Measurements from ENCODE around the gene THSD4. TPM values are rescaled to one million over a fixed set of nuclear protein-coding genes. Genes with fewer than 3 reads are reported as not detected.
A peak's percentile ranks its signal among the peaks of the same experiment; 100 is the strongest.
"Not testable (repeated sequence)": the region's sequence is repeated elsewhere in the genome, so short reads cannot be mapped to it uniquely, and the experiment has no call there.

The THSD4 gene
- total RNA-seq, 2 experiments from 2014 or later, result not detected

GRCh38 chr15:71364117-71364584, 248.9 kb downstream of the THSD4 start:
- intact Hi-C loops (cut with micrococcal nuclease), result no loop called here
- no peak for ATAC-seq
- Mint-ChIP-seq H3K27me3 (no peaks in the 10 kb centered on the region), H3K4me1 (ENCODE audit: low read depth) (no peaks in the 10 kb centered on the region), H3K27ac (no peak overlapping the region), H3K4me3 (no peak overlapping the region), H3K36me3 (ENCODE audit: low read depth) (no peaks in the 10 kb centered on the region), H3K9me3 (no peaks in the 10 kb centered on the region)
- no peak for DNase-seq
- TF ChIP-seq CTCF (IDR thresholded peaks at IDR 0.05), result no peak
- CTCF ChIA-PET, result no interaction called here
- POLR2A ChIA-PET, result interaction anchor here (1.2 kb wide), 1 partner anchor 11 kb away, joined by 4 read pairs; no protein-coding TSS in a partner anchor

GRCh38 chr15:71366522-71366921, 251.3 kb downstream of the THSD4 start:
- ATAC-seq (no peak), DNase-seq (no peak)
- no peak overlapping the region for H3K27ac Mint-ChIP-seq
- peaks cover 12% of the 10 kb centered on the region for H3K9me3 Mint-ChIP-seq
- H3K4me3 Mint-ChIP-seq, result no peak overlapping the region
- ChIA-PET CTCF (no interaction called here), POLR2A (interaction anchor here (0.6 kb wide), 1 partner anchor 42 kb away, joined by 7 read pairs; no protein-coding TSS in a partner anchor)
- H3K36me3 Mint-ChIP-seq (ENCODE audit: low read depth), result peaks cover 3% of the 10 kb centered on the region
- no peak for TF ChIP-seq CTCF (IDR thresholded peaks at IDR 0.05)
- no peaks in the 10 kb centered on the region for H3K27me3 Mint-ChIP-seq
- H3K4me1 Mint-ChIP-seq (ENCODE audit: low read depth), result no peaks in the 10 kb centered on the region
- intact Hi-C loops (cut with micrococcal nuclease), result no loop called here

GRCh38 chr15:71366926-71367325, 251.7 kb downstream of the THSD4 start:
- H3K36me3 Mint-ChIP-seq (ENCODE audit: low read depth), result peaks cover 3% of the 10 kb centered on the region
- no peak overlapping the region for H3K27ac Mint-ChIP-seq
- DNase-seq, result no peak
- H3K4me1 Mint-ChIP-seq (ENCODE audit: low read depth), result no peaks in the 10 kb centered on the region
- no peak overlapping the region for H3K4me3 Mint-ChIP-seq
- H3K27me3 Mint-ChIP-seq, result no peaks in the 10 kb centered on the region
- ATAC-seq, result no peak
- ChIA-PET POLR2A (interaction anchor here (0.6 kb wide), 1 partner anchor 42 kb away, joined by 7 read pairs; no protein-coding TSS in a partner anchor), CTCF (no interaction called here)
- H3K9me3 Mint-ChIP-seq, result peaks cover 16% of the 10 kb centered on the region
- intact Hi-C loops (cut with micrococcal nuclease), result no loop called here
- TF ChIP-seq CTCF (IDR thresholded peaks at IDR 0.05), result no peak

GRCh38 chr15:71367737-71368136, 252.5 kb downstream of the THSD4 start:
- H3K4me1 Mint-ChIP-seq (ENCODE audit: low read depth); H3K27me3 Mint-ChIP-seq; DNase-seq; intact Hi-C loops (cut with micrococcal nuclease); H3K36me3 Mint-ChIP-seq (ENCODE audit: low read depth); POLR2A ChIA-PET; CTCF ChIA-PET; ATAC-seq; H3K4me3 Mint-ChIP-seq; H3K27ac Mint-ChIP-seq: not testable (repeated sequence)
- peaks cover 16% of the 10 kb centered on the region for H3K9me3 Mint-ChIP-seq

GRCh38 chr15:71372769-71373168, 257.5 kb downstream of the THSD4 start:
- Mint-ChIP-seq H3K9me3 (peaks cover 16% of the 10 kb centered on the region), H3K4me1 (ENCODE audit: low read depth) (peaks cover 17% of the 10 kb centered on the region)
- H3K4me3 Mint-ChIP-seq; ATAC-seq; CTCF ChIA-PET; H3K36me3 Mint-ChIP-seq (ENCODE audit: low read depth); intact Hi-C loops (cut with micrococcal nuclease); H3K27ac Mint-ChIP-seq; H3K27me3 Mint-ChIP-seq: not testable (repeated sequence)
- DNase-seq, result peak; percentile 6
- POLR2A ChIA-PET, result interaction anchor here (0.6 to 1.1 kb wide), 2 partner anchors 10 to 1000 kb away, joined by 3 to 4 read pairs; no protein-coding TSS in a partner anchor

- DNase-seq, result no peak
- Mint-ChIP-seq H3K27ac (no peak overlapping the region), H3K36me3 (ENCODE audit: low read depth) (peaks cover 7% of the 10 kb centered on the region), H3K27me3 (peaks cover 4% of the 10 kb centered on the region), H3K4me3 (no peak overlapping the region), H3K4me1 (ENCODE audit: low read depth) (peaks cover 17% of the 10 kb centered on the region), H3K9me3 (peaks cover 16% of the 10 kb centered on the region)
- no peak for ATAC-seq
- intact Hi-C loops (cut with micrococcal nuclease), result no loop called here
- no peak for TF ChIP-seq CTCF (IDR thresholded peaks at IDR 0.05)
- POLR2A ChIA-PET, result no interaction called here
- CTCF ChIA-PET, result no interaction called here
Measured at GRCh38 chr15:71373917-71374316, 258.6 kb downstream of the THSD4 start.

Data from activated CD8-positive, alpha-beta T cell treated with anti-CD3 and anti-CD28 coated beads for 36 hours (primary cell).